DMS79 (cell line): Measurements from ENCODE around the gene DOCK8.
"Not testable (repeated sequence)": the region's sequence is repeated elsewhere in the genome, so short reads cannot be mapped to it uniquely, and the experiment has no call there.

Source experiments
- DNase-seq: peaks from one replicate; lab custom pipeline; 2025; lab: John Stamatoyannopoulos, UW

The DOCK8 gene

GRCh38 chr9:224582-225520 is 10.2 kb downstream of the DOCK8 start:
- DNase-seq = no peak

- no peak for DNase-seq
Measured at GRCh38 chr9:227860-228259, 13.2 kb downstream of the DOCK8 start.

- DNase-seq = no peak
Measured at GRCh38 chr9:228929-229695, 14.4 kb downstream of the DOCK8 start.

GRCh38 chr9:231625-232024 is 17.0 kb downstream of the DOCK8 start:
- DNase-seq = not testable (repeated sequence)

- not testable (repeated sequence) for DNase-seq
Measured at GRCh38 chr9:233708-234107, 19.0 kb downstream of the DOCK8 start.

GRCh38 chr9:237141-237857 is 22.6 kb downstream of the DOCK8 start:
- DNase-seq = no peak

- DNase-seq = no peak
Measured at GRCh38 chr9:237858-238345, 23.2 kb downstream of the DOCK8 start.

GRCh38 chr9:242461-243080 is 27.9 kb downstream of the DOCK8 start:
- DNase-seq = no peak

GRCh38 chr9:248278-248961 is 33.8 kb downstream of the DOCK8 start:
- DNase-seq = no peak

GRCh38 chr9:249025-249424 is 34.4 kb downstream of the DOCK8 start:
- no peak for DNase-seq

- DNase-seq = no peak
Measured at GRCh38 chr9:250039-250438, 35.4 kb downstream of the DOCK8 start.

GRCh38 chr9:250625-251024 is 36.0 kb downstream of the DOCK8 start:
- DNase-seq = no peak

GRCh38 chr9:251398-251797 is 36.7 kb downstream of the DOCK8 start:
- DNase-seq = no peak

GRCh38 chr9:253539-253938 is 38.9 kb downstream of the DOCK8 start:
- no peak for DNase-seq

GRCh38 chr9:254516-254915 is 39.9 kb downstream of the DOCK8 start:
- DNase-seq = no peak

GRCh38 chr9:257957-258356 is 43.3 kb downstream of the DOCK8 start:
- DNase-seq = no peak

GRCh38 chr9:259405-260404 is 45.0 kb downstream of the DOCK8 start:
- DNase-seq = no peak

GRCh38 chr9:264231-264630 is 49.6 kb downstream of the DOCK8 start:
- DNase-seq = no peak

GRCh38 chr9:265209-265870 is 50.7 kb downstream of the DOCK8 start:
- DNase-seq = no peak
